GM12873 (cell line): ENCODE results near the gene HIPK1.
A peak's percentile ranks its signal among the peaks of the same experiment; 100 is the strongest.

ENCODE experiments used
- CTCF ChIP-seq: IDR thresholded peaks from 2 replicates; pipeline ENCODE4 v1.5.1; 2012; ENCODE audit warnings: low read depth, mild to moderate bottlenecking, moderate library complexity, low read length, control low read depth; ENCODE audit not compliant: insufficient read depth; ENCODE audit errors: missing control alignments

The HIPK1 gene

GRCh38 chr1:113978863-113979702 lies 50.0 kb downstream of the HIPK1 start, which contains the start of gene OLFML3:
Gene OLFML3, plus strand, starts transcription at chr1:113979474. Its CDS starts 43 bp downstream, at chr1:113979517.
- TF ChIP-seq CTCF = peak; percentile 69

- no peak for TF ChIP-seq CTCF
Measured at GRCh38 chr1:113980110-113980509, 51.0 kb downstream of the HIPK1 start.

- no peak for TF ChIP-seq CTCF
Measured at GRCh38 chr1:113981962-113982931, 53.1 kb downstream of the HIPK1 start.

GRCh38 chr1:113982949-113983348 lies 53.8 kb downstream of the HIPK1 start:
- TF ChIP-seq CTCF = no peak

GRCh38 chr1:113983391-113983790 lies 54.3 kb downstream of the HIPK1 start:
- TF ChIP-seq CTCF = no peak

GRCh38 chr1:113983826-113984225 lies 54.7 kb downstream of the HIPK1 start:
- TF ChIP-seq CTCF = no peak

GRCh38 chr1:113984710-113985109 lies 55.6 kb downstream of the HIPK1 start:
- no peak for TF ChIP-seq CTCF
